GM06990 (cell line): ENCODE results near the gene RIMS1.
A peak's percentile ranks its signal among the peaks of the same experiment; 100 is the strongest.

Experiments used
- DNase-seq: peaks from one replicate; pipeline ENCODE4 v3.0.0-alpha.2; 2011; ENCODE audit not compliant: insufficient read length; ENCODE audit errors: extremely low read depth
- H3K27me3 ChIP-seq: replicated peaks from 2 replicates; pipeline ENCODE4 v1.6.0; 2011; ENCODE audit warnings: low read length; ENCODE audit not compliant: control insufficient read depth, insufficient read depth
- H3K36me3 ChIP-seq: 2 replicates; pipeline ENCODE4 v1.5.1; 2011; ENCODE audit warnings: low read length; ENCODE audit not compliant: control insufficient read depth, insufficient read depth
- H3K4me3 ChIP-seq: replicated peaks from 2 replicates; pipeline ENCODE4 v1.5.1; 2011; ENCODE audit warnings: low read depth, mild to moderate bottlenecking, control low read depth, low read length
- TF ChIP-seq, protein P1 (sequence below): IDR thresholded peaks from 2 replicates; pipeline ENCODE4 v1.5.1; 2011; ENCODE audit warnings: low read length, control low read depth, mild to moderate bottlenecking, inconsistent platforms; ENCODE audit not compliant: insufficient read depth, poor library complexity, severe bottlenecking

RIMS1 gene

DNA sequence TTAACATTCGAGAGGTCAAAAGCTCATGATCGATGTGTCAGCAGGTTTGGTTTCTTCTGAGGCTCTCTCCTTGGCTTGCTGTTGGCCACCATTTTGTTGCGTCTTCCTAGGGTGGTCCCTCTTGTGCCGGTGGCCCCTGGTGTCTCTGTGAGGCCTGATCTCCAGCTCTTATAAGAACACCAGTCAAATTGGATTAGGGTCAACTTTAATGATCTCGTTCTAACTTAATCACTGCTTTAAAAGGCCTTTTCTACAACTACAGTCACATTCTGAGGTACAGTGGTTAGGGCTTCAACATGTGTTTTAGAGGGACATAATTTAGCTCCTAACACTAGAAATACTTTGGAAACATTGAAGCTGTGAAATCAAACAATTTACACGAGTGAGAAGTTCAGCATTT lies 494.7 kb downstream of the RIMS1 start:
- H3K27me3 ChIP-seq: no peaks in the 10 kb centered on the region

GRCh38 chr6:72382602-72383529 lies 496.5 kb downstream of the RIMS1 start:
- H3K27me3 ChIP-seq: no peaks in the 10 kb centered on the region
- TF ChIP-seq, protein P1, sequence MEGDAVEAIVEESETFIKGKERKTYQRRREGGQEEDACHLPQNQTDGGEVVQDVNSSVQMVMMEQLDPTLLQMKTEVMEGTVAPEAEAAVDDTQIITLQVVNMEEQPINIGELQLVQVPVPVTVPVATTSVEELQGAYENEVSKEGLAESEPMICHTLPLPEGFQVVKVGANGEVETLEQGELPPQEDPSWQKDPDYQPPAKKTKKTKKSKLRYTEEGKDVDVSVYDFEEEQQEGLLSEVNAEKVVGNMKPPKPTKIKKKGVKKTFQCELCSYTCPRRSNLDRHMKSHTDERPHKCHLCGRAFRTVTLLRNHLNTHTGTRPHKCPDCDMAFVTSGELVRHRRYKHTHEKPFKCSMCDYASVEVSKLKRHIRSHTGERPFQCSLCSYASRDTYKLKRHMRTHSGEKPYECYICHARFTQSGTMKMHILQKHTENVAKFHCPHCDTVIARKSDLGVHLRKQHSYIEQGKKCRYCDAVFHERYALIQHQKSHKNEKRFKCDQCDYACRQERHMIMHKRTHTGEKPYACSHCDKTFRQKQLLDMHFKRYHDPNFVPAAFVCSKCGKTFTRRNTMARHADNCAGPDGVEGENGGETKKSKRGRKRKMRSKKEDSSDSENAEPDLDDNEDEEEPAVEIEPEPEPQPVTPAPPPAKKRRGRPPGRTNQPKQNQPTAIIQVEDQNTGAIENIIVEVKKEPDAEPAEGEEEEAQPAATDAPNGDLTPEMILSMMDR: no peak
- no peaks in the 10 kb centered on the region for H3K36me3 ChIP-seq
- peak; percentile 49 for DNase-seq
- H3K4me3 ChIP-seq: no peak overlapping the region

More for the DNA sequence above, 494.7 kb downstream of the RIMS1 start:
- H3K36me3 ChIP-seq: no peaks in the 10 kb centered on the region
- H3K4me3 ChIP-seq: no peak overlapping the region
- TF ChIP-seq, protein P1: no peak
- no peak for DNase-seq

DNA sequence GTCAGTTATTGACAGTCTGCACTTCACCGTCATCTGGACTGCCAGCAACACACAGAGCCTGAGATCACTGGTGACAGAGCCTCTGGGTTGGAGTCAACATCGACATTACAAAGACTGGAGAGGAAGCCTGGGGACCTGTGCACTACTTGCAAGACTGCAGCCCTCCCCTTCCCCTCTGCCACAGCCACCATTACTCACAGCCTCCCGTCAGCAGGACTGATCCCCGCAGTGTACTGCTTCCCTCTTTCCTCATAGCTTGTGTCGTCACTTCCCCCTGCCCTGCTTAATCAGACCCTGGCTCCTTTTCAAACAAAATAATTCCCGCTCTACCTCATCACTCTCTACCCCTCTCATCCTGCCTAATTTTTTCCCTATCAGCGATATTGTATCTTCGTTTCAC lies 500.0 kb downstream of the RIMS1 start:
- Histone ChIP-seq H3K36me3 (no peaks in the 10 kb centered on the region), H3K4me3 (no peak overlapping the region), H3K27me3 (no peaks in the 10 kb centered on the region)
- DNase-seq: no peak
- TF ChIP-seq, protein P1: no peak

GRCh38 chr6:72389698-72390097 lies 503.3 kb downstream of the RIMS1 start:
- Histone ChIP-seq H3K4me3 (no peak overlapping the region), H3K27me3 (no peaks in the 10 kb centered on the region), H3K36me3 (no peaks in the 10 kb centered on the region)
- DNase-seq: no peak
- TF ChIP-seq, protein P1: no peak

GRCh38 chr6:72390548-72390947 lies 504.2 kb downstream of the RIMS1 start:
- DNase-seq: no peak
- H3K36me3 ChIP-seq: no peaks in the 10 kb centered on the region
- H3K4me3 ChIP-seq: no peak overlapping the region
- TF ChIP-seq, protein P1: no peak
- H3K27me3 ChIP-seq: no peaks in the 10 kb centered on the region
